Esophagus muscularis mucosa (tissue), 4 donors: ENCODE data around the gene DPF3. TPM values are rescaled to one million over a fixed set of nuclear protein-coding genes. Genes with fewer than 3 reads are reported as not detected.
"Not testable (repeated sequence)": the region's sequence is repeated elsewhere in the genome, so short reads cannot be mapped to it uniquely, and the experiment has no call there.

Experiments
- DNase-seq: peaks from one replicate; pipeline ENCODE4 v3.0.0-alpha.2; 2017; ENCODE audit errors: extremely low spot score
- H3K27ac ChIP-seq, 4 donors: fragments of 200-600 bp; sonication (generic); replicated peaks in 1 of 4; 1 replicate in 3 of 4; 2 replicates in 1 of 4; pipeline ENCODE4 v1.5.1; 2016 to 2019; ENCODE audit warnings: mild to moderate bottlenecking in 1 of 4
- H3K27me3 ChIP-seq, 4 donors: fragments of 200-600 bp; sonication (generic); one replicate each; pipeline versions ENCODE4 v1.5.1 to v1.6.0; 2016 to 2019
- H3K36me3 ChIP-seq, 4 donors: fragments of 200-600 bp; sonication (generic); one replicate each; pipeline ENCODE4 v1.5.1; 2016 to 2019
- H3K4me1 ChIP-seq, 4 donors: fragments of 200-600 bp; sonication (generic); one replicate each; pipeline ENCODE4 v1.5.1; 2016 to 2019
- H3K4me3 ChIP-seq, 4 donors: fragments of 200-600 bp; sonication (generic); 1 replicate in 2 of 4; 2 replicates in 2 of 4; pipeline ENCODE4 v1.5.1; 2016 to 2019; ENCODE audit warnings: mild to moderate bottlenecking in 4 of 4, moderate library complexity in 1 of 4
- H3K9me3 ChIP-seq, 4 donors: fragments of 200-600 bp; sonication (generic); 1 replicate in 3 of 4; 2 replicates in 1 of 4; pipeline ENCODE4 v1.5.1; 2016 to 2019
- CTCF ChIP-seq, 3 experiments: fragments of 200-600 bp in 2 of 3; fragments of 450-650 bp in 1 of 3; sonication (generic) in 2 of 3; IDR thresholded peaks; one replicate each; pipeline ENCODE4 v1.5.1; 2017 to 2019; ENCODE audit warnings: antibody characterized with exemption in 3 of 3, mild to moderate bottlenecking in 2 of 3, moderate library complexity in 1 of 3
- EP300 ChIP-seq: sonication (generic); formaldehyde crosslinking; IDR thresholded peaks from one replicate; pipeline ENCODE4 v1.6.1; 2017; ENCODE audit warnings: antibody characterized with exemption
- POLR2A ChIP-seq: fragments of 450-650 bp; IDR thresholded peaks from one replicate; pipeline ENCODE4 v1.6.1; 2017; ENCODE audit warnings: antibody characterized with exemption, moderate library complexity, mild to moderate bottlenecking, low read depth
- POLR2AphosphoS5 ChIP-seq, 2 donors: sonication (generic); formaldehyde crosslinking; IDR thresholded peaks; one replicate each; pipeline ENCODE4 v1.6.1; 2017; ENCODE audit warnings: antibody characterized with exemption in 2 of 2
- WGBS: methylation state at CpG from one replicate; pipeline ENCODE4 v1.1.5; 2018; 5-methylcytosine and 5-hydroxymethylcytosine counted together
- intact Hi-C: fragments of 100-400 bp; cut with DNase I; formaldehyde crosslinking; loops from one replicate; pipeline ENCODE4 v1.15.1; 2023
- total RNA-seq, 4 donors: library from RNA; depleted of rRNA; stranded (reverse); fragments of >200 nt; gene quantifications; one replicate each; pipeline versions ENCODE4 v1.1.0 to v1.2.1, GENCODE V29; 2016

DPF3 gene
- total RNA-seq, 4 donors from 2014 or later, result 0.78 to 2.5 (median 1.7) TPM

GRCh38 chr14:72879431-72879830, 14.5 kb downstream of the DPF3 start:
- Histone ChIP-seq H3K27me3 (no peaks in the 10 kb centered on the region), H3K9me3 (no peaks in the 10 kb centered on the region), H3K4me1 (peaks cover 0 to 14% (median 0%) of the 10 kb centered on the region in 4 donors), H3K36me3 (no peaks in the 10 kb centered on the region), H3K4me3 (no peak overlapping the region), H3K27ac (no peak overlapping the region)
- intact Hi-C loops, result no loop called here
- TF ChIP-seq POLR2AphosphoS5 (IDR thresholded peaks at IDR 0.05) (no peak), POLR2A (no peak), CTCF (IDR thresholded peaks at IDR 0.05) (no peak)
- DNase-seq, result no peak
- WGBS, result 85% methylated on average over 3 of the region's 6 CpGs

DNA sequence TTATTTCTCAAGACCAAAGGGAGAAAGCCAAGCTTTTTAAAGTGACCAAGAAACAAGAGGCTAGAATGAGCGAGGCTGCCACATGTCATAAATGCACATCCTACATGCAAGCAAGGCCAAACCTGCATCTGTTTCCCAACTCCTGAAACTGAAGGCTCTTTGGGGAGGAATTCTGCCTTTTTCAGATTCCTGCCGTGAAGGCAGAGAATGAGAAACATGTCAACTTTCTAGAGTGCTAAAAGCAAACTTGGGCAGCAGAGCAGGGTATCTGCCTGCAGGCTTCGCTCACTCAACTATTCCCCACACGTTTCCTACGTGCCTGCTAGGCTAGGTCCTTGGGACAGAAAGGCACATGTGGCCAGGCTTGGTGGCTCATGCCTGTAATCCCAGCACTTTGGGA, 15.2 kb downstream of the DPF3 start:
- 90% methylated on average over 5 of the region's 5 CpGs for WGBS
- Histone ChIP-seq H3K4me3 (no peak overlapping the region), H3K27ac (no peak overlapping the region), H3K9me3 (no peaks in the 10 kb centered on the region), H3K36me3 (no peaks in the 10 kb centered on the region), H3K27me3 (no peaks in the 10 kb centered on the region), H3K4me1 (peaks cover 0 to 14% (median 0%) of the 10 kb centered on the region in 4 donors)
- intact Hi-C loops, result no loop called here
- TF ChIP-seq POLR2A (no peak), POLR2AphosphoS5 (IDR thresholded peaks at IDR 0.05) (no peak), CTCF (IDR thresholded peaks at IDR 0.05) (no peak), EP300 (no peak)
- no peak for DNase-seq

GRCh38 chr14:72876710-72877063, 17.2 kb downstream of the DPF3 start:
- Histone ChIP-seq H3K9me3 (peaks cover 0 to 5% (median 0%) of the 10 kb centered on the region in 4 donors), H3K27ac (no peak overlapping the region), H3K27me3 (no peaks in the 10 kb centered on the region), H3K4me1 (peaks cover 0 to 11% (median 0%) of the 10 kb centered on the region in 4 donors), H3K4me3 (no peak overlapping the region), H3K36me3 (no peaks in the 10 kb centered on the region)
- DNase-seq, result no peak
- 41% methylated on average over 4 of the region's 4 CpGs for WGBS
- TF ChIP-seq POLR2AphosphoS5 (IDR thresholded peaks at IDR 0.05), result no peak
- no peak for TF ChIP-seq CTCF (IDR thresholded peaks at IDR 0.05)
- no peak for TF ChIP-seq POLR2A
- no peak for TF ChIP-seq EP300
- intact Hi-C loops, result no loop called here

DNA sequence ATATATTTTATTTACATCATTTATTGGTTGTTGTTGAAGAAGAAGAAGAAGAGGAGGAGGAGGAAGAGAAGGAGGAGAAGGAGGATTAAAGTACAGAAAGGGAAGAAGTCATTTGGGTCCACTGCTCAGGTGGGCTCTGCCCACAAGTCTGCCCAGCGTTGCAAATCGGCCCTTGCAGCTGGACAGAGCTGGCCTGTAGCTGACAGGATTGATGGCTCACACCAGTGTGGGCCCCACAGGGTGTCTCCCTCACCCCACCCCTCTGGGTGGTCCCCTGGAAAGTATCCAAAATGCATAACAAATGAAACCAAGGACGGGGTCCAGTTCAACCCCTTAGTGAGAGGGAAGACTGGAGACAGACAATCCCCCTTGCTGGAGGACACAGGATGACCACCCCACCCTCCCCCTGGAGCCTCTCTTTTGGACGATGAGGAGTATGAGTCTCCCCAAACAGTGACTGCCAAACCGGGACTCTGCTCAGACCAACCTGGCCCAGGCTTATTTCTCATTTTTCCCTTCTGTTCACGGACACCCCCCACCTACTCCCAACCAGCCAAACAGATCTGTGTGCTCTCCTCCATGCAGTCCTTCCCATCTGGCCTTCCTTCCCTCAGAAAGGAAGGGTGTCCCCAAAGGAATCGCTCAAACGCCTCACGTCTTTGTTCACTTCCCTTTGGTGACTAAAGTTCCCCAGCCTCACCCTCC, 17.7 kb downstream of the DPF3 start:
- DNase-seq, result no peak
- H3K4me1 ChIP-seq, result peaks cover 0 to 11% (median 0%) of the 10 kb centered on the region in 4 donors
- WGBS, result 68% methylated on average over 9 of the region's 9 CpGs
- intact Hi-C loops, result no loop called here
- H3K4me3 ChIP-seq, result no peak overlapping the region
- TF ChIP-seq CTCF (IDR thresholded peaks at IDR 0.05) (no peak), POLR2AphosphoS5 (IDR thresholded peaks at IDR 0.05) (no peak), POLR2A (no peak), EP300 (no peak)
- H3K27me3 ChIP-seq, result no peaks in the 10 kb centered on the region
- peaks cover 0 to 8% (median 0%) of the 10 kb centered on the region in 4 donors for H3K9me3 ChIP-seq
- H3K27ac ChIP-seq, result no peak overlapping the region
- H3K36me3 ChIP-seq, result no peaks in the 10 kb centered on the region

GRCh38 chr14:72870878-72871277, 23.0 kb downstream of the DPF3 start:
- DNase-seq, H3K27ac ChIP-seq, H3K9me3 ChIP-seq, H3K27me3 ChIP-seq, intact Hi-C loops, H3K36me3 ChIP-seq, H3K4me3 ChIP-seq: not testable (repeated sequence)
- WGBS, result 91% methylated on average over 4 of the region's 4 CpGs
- peaks cover 5 to 10% (median 8%) of the 10 kb centered on the region in 4 donors for H3K4me1 ChIP-seq
